B cell (primary cell): ENCODE measurements around the gene KCNJ6. TPM values are rescaled to one million over a fixed set of nuclear protein-coding genes. Genes with fewer than 3 reads are reported as not detected.

ENCODE experiments used
- ATAC-seq: fragments of 200-7000 bp; cut with Tn5 transposase; one replicate; pipeline ENCODE4 v1.10.0; 2021; ENCODE audit warnings: low read depth, mild to moderate bottlenecking, moderate number of reproducible peaks, moderate library complexity
- CTCF ChIA-PET: fragments of 350-600 bp; sonication (Branson Sonifier 250); formaldehyde crosslinking; loops from one replicate; lab custom pipeline; 2021; ENCODE audit warnings: antibody characterized with exemption, inconsistent platforms; lab: Charles Lee
- POLR2A ChIA-PET: fragments of 350-600 bp; sonication (Branson Sonifier 250); formaldehyde crosslinking; loops from one replicate; lab custom pipeline; 2021; ENCODE audit warnings: antibody characterized with exemption; lab: Charles Lee
- DNase-seq: peaks from one replicate; pipeline ENCODE4 v3.0.0; 2013
- H2AFZ ChIP-seq: 2 replicates; pipeline ENCODE4 v1.6.1; 2012; ENCODE audit warnings: mild to moderate bottlenecking, low read depth, low read length; ENCODE audit not compliant: insufficient read depth, poor library complexity, severe bottlenecking
- H3K27ac ChIP-seq, 2 donors: 1 replicate in 1 of 2; 2 replicates in 1 of 2; pipeline ENCODE4 v1.5.1; 2012 to 2013; ENCODE audit warnings: low read length in 2 of 2, mild to moderate bottlenecking in 2 of 2, moderate library complexity in 1 of 2
- H3K27me3 ChIP-seq, 4 experiments: fragments of 200-600 bp in 1 of 4; sonication (generic) in 1 of 4; replicated peaks in 1 of 4; 1 replicate in 2 of 4; 2 replicates in 2 of 4; pipeline versions ENCODE4 v1.6.1 to v1.7.0; 2013 to 2016; ENCODE audit warnings: low read length in 3 of 4, mild to moderate bottlenecking in 2 of 4, mixed read lengths in 1 of 4, moderate library complexity in 1 of 4; ENCODE audit not compliant: insufficient read depth in 4 of 4, control insufficient read depth in 3 of 4; ENCODE audit errors: control extremely low read depth in 1 of 4
- H3K36me3 ChIP-seq, 2 experiments: replicated peaks in 1 of 2; 1 replicate in 1 of 2; 2 replicates in 1 of 2; pipeline versions ENCODE4 v1.6.1 to v1.7.1; 2013; ENCODE audit warnings: low read length in 1 of 2; ENCODE audit not compliant: insufficient read depth in 2 of 2, control insufficient read depth in 1 of 2; ENCODE audit errors: control extremely low read depth in 1 of 2, extremely low read depth in 1 of 2
- H3K4me1 ChIP-seq, 2 donors: fragments of 200-600 bp in 1 of 2; sonication (generic) in 1 of 2; 1 replicate in 1 of 2; 2 replicates in 1 of 2; pipeline versions ENCODE4 v1.5.1 to v1.6.1; 2013 to 2017; ENCODE audit warnings: low read length in 2 of 2; ENCODE audit not compliant: control insufficient read depth in 2 of 2, insufficient read depth in 2 of 2
- H3K4me2 ChIP-seq: replicated peaks from 2 replicates; pipeline ENCODE3; 2012; ENCODE audit warnings: mild to moderate bottlenecking, low read depth, low read length; ENCODE audit not compliant: poor library complexity, severe bottlenecking
- H3K4me3 ChIP-seq, 5 experiments: fragments of 200-600 bp in 1 of 5; sonication (generic) in 1 of 5; 1 replicate in 3 of 5; 2 replicates in 2 of 5; pipeline versions ENCODE4 v1.5.1 to v1.7.0; 2011 to 2016; ENCODE audit warnings: low read length in 4 of 5, mild to moderate bottlenecking in 4 of 5, low read depth in 2 of 5, control low read depth in 1 of 5, moderate library complexity in 1 of 5; ENCODE audit not compliant: insufficient read depth in 1 of 5; ENCODE audit errors: control extremely low read depth in 1 of 5, extremely low read depth in 1 of 5
- H3K79me2 ChIP-seq: fragments of 200-600 bp; sonication (generic); one replicate; pipeline ENCODE4 v1.6.0; 2016; ENCODE audit warnings: low read length; ENCODE audit not compliant: control insufficient read depth, insufficient read depth
- H3K9ac ChIP-seq: fragments of 200-600 bp; sonication (generic); 2 replicates; pipeline ENCODE4 v1.6.1; 2017; ENCODE audit warnings: mild to moderate bottlenecking, low read length, moderate library complexity
- H3K9me3 ChIP-seq, 3 donors: one replicate each; pipeline versions ENCODE4 v1.6.1 to v1.7.1; 2013; ENCODE audit warnings: low read length in 2 of 3; ENCODE audit not compliant: control insufficient read depth in 2 of 3, insufficient read depth in 1 of 3; ENCODE audit errors: control extremely low read depth in 1 of 3
- H4K20me1 ChIP-seq: 2 replicates; pipeline ENCODE4 v1.6.0; 2012; ENCODE audit warnings: mild to moderate bottlenecking, low read length; ENCODE audit not compliant: insufficient read depth, control insufficient read depth, poor library complexity, severe bottlenecking
- H3K27ac Mint-ChIP-seq: one replicate; pipeline ENCODE4 v1.8.0; 2021; ENCODE audit warnings: mixed read lengths
- H3K27me3 Mint-ChIP-seq: one replicate; pipeline ENCODE4 v1.8.0; 2021; ENCODE audit warnings: mixed read lengths
- H3K4me1 Mint-ChIP-seq: one replicate; pipeline ENCODE4 v1.8.0; 2021; ENCODE audit warnings: mixed read lengths
- H3K4me3 Mint-ChIP-seq: one replicate; pipeline ENCODE4 v1.8.0; 2021; ENCODE audit warnings: mixed read lengths
- H3K9me3 Mint-ChIP-seq: one replicate; pipeline ENCODE4 v1.8.0; 2022; ENCODE audit warnings: mixed read lengths; ENCODE audit not compliant: insufficient read depth
- CTCF ChIP-seq: fragments of 200-600 bp; IDR thresholded peaks from one replicate; pipeline ENCODE4 v1.8.0; 2022; ENCODE audit warnings: antibody characterized with exemption, mild to moderate bottlenecking
- EZH2 ChIP-seq: IDR thresholded peaks from 2 replicates; pipeline ENCODE4 v1.6.1; 2012; ENCODE audit warnings: borderline replicate concordance, low read depth, mild to moderate bottlenecking, moderate library complexity, low read length; ENCODE audit not compliant: insufficient read depth, poor library complexity, severe bottlenecking
- WGBS: methylation state at CpG from one replicate; pipeline ENCODE4 v1.1.5; 2013; ENCODE audit warnings: missing lambda C conversion rate; ENCODE audit not compliant: insufficient coverage; 5-methylcytosine and 5-hydroxymethylcytosine counted together
- intact Hi-C: fragments of 100-400 bp; cut with micrococcal nuclease; formaldehyde crosslinking; loops from one replicate; pipeline ENCODE4 v1.10.0; 2022
- polyA plus RNA-seq: library from polyadenylated mRNA; depleted of rRNA; stranded (reverse); fragments of >200 nt; gene quantifications from 2 replicates; pipeline ENCODE4 v1.2.3, GENCODE V29; 2012
- total RNA-seq, 2 donors: library from RNA; stranded (reverse); fragments of 120-200 nt in 1 of 2; gene quantifications; 1 replicate in 1 of 2; 2 replicates in 1 of 2; pipeline versions ENCODE4 v1.2.3 to v1.2.4, GENCODE V29; 2013 to 2022

KCNJ6 gene
- total and polyA plus RNA-seq, 2 donors (not counting 1 experiment from before 2014, with no cell fraction given) = not detected

- Mint-ChIP-seq H3K9me3 (no peaks in the 10 kb centered on the region), H3K4me1 (no peaks in the 10 kb centered on the region), H3K4me3 (no peak overlapping the region), H3K27ac (no peak overlapping the region), H3K27me3 (no peaks in the 10 kb centered on the region)
- CTCF ChIA-PET = no interaction called here
- Histone ChIP-seq H3K4me1 (no peaks in the 10 kb centered on the region), H3K4me2 (no peak overlapping the region), H2AFZ (no peak overlapping the region), H3K9me3 (no peaks in the 10 kb centered on the region), H3K9ac (no peak overlapping the region), H3K4me3 (no peak overlapping the region), H4K20me1 (no peaks in the 10 kb centered on the region), H3K79me2 (no peaks in the 10 kb centered on the region), H3K36me3 (no peaks in the 10 kb centered on the region), H3K27ac (no peak overlapping the region), H3K27me3 (no peaks in the 10 kb centered on the region)
- TF ChIP-seq CTCF = no peak
- TF ChIP-seq EZH2 = no peak
- ATAC-seq (no peak), DNase-seq (no peak)
- intact Hi-C loops = no loop called here
- POLR2A ChIA-PET = no interaction called here
These were observed 174.1 kb downstream of the KCNJ6 start for GRCh38 chr21:37742115-37742514.

- no peak overlapping the region for H2AFZ ChIP-seq
- H3K4me2 ChIP-seq = no peak overlapping the region
- H3K36me3 ChIP-seq = no peaks in the 10 kb centered on the region
- intact Hi-C loops = no loop called here
- H3K4me3 Mint-ChIP-seq = no peak overlapping the region
- TF ChIP-seq EZH2 (no peak), CTCF (no peak)
- H3K27ac Mint-ChIP-seq = no peak overlapping the region
- H3K79me2 ChIP-seq = no peaks in the 10 kb centered on the region
- ChIA-PET POLR2A (no interaction called here), CTCF (no interaction called here)
- H3K27me3 Mint-ChIP-seq = no peaks in the 10 kb centered on the region
- H3K9me3 ChIP-seq = no peaks in the 10 kb centered on the region
- H3K4me1 Mint-ChIP-seq = no peaks in the 10 kb centered on the region
- no peaks in the 10 kb centered on the region for H4K20me1 ChIP-seq
- WGBS = 0% methylated on average over 1 of the region's 2 CpGs
- no peak overlapping the region for H3K9ac ChIP-seq
- no peaks in the 10 kb centered on the region for H3K9me3 Mint-ChIP-seq
- no peak for DNase-seq
- no peak overlapping the region for H3K4me3 ChIP-seq
- H3K27ac ChIP-seq = no peak overlapping the region
- ATAC-seq = no peak
- H3K27me3 ChIP-seq = no peaks in the 10 kb centered on the region
- no peaks in the 10 kb centered on the region for H3K4me1 ChIP-seq
These were observed 178.3 kb downstream of the KCNJ6 start for GRCh38 chr21:37737996-37738395.
